Measurements from ENCODE around the gene ISM1.

Gene ISM1

GRCh38 chr20:13212750-13213149, 8.3 kb upstream of the ISM1 start:
- peaks cover 11% of the 10 kb centered on the region for H3K4me1 Mint-ChIP-seq (ENCODE audit: low read depth)
- no peak overlapping the region for H3K27ac Mint-ChIP-seq
- H3K9me3 Mint-ChIP-seq, result no peaks in the 10 kb centered on the region
- H3K27me3 Mint-ChIP-seq (ENCODE audit: low read depth), result peaks cover 40% of the 10 kb centered on the region
- no peak overlapping the region for H3K4me3 Mint-ChIP-seq
- H3K36me3 Mint-ChIP-seq (ENCODE audit: low read depth), result peaks cover 2% of the 10 kb centered on the region

GRCh38 chr20:13213335-13213734, 7.7 kb upstream of the ISM1 start:
- Mint-ChIP-seq H3K4me3 (no peak overlapping the region), H3K27ac (no peak overlapping the region)

GRCh38 chr20:13216533-13216932, 4.5 kb upstream of the ISM1 start:
- Mint-ChIP-seq H3K9me3 (no peaks in the 10 kb centered on the region), H3K4me3 (no peak overlapping the region), H3K27ac (no peak overlapping the region), H3K27me3 (ENCODE audit: low read depth) (peaks cover 70% of the 10 kb centered on the region), H3K36me3 (ENCODE audit: low read depth) (peaks cover 2% of the 10 kb centered on the region), H3K4me1 (ENCODE audit: low read depth) (peaks cover 20% of the 10 kb centered on the region)

More at GRCh38 chr20:13213335-13213734, 7.7 kb upstream of the ISM1 start:
- Mint-ChIP-seq H3K36me3 (ENCODE audit: low read depth) (peaks cover 2% of the 10 kb centered on the region), H3K4me1 (ENCODE audit: low read depth) (peaks cover 11% of the 10 kb centered on the region), H3K9me3 (no peaks in the 10 kb centered on the region), H3K27me3 (ENCODE audit: low read depth) (peaks cover 46% of the 10 kb centered on the region)

GRCh38 chr20:13219327-13220193, 1.5 kb upstream of the ISM1 start:
- Mint-ChIP-seq H3K27me3 (ENCODE audit: low read depth) (peaks cover 78% of the 10 kb centered on the region), H3K27ac (no peak overlapping the region), H3K36me3 (ENCODE audit: low read depth) (no peaks in the 10 kb centered on the region), H3K9me3 (no peaks in the 10 kb centered on the region), H3K4me1 (ENCODE audit: low read depth) (peaks cover 13% of the 10 kb centered on the region), H3K4me3 (peak overlapping the region; percentile 79)

GRCh38 chr20:13220194-13220903, 725 bp upstream of the ISM1 start:
- peaks cover 77% of the 10 kb centered on the region for H3K27me3 Mint-ChIP-seq (ENCODE audit: low read depth)
- no peak overlapping the region for H3K27ac Mint-ChIP-seq
- H3K36me3 Mint-ChIP-seq (ENCODE audit: low read depth), result no peaks in the 10 kb centered on the region
- peaks cover 13% of the 10 kb centered on the region for H3K4me1 Mint-ChIP-seq (ENCODE audit: low read depth)
- peak overlapping the region; percentile 79 for H3K4me3 Mint-ChIP-seq
- H3K9me3 Mint-ChIP-seq, result no peaks in the 10 kb centered on the region

GRCh38 chr20:13221313-13221672, 219 bp downstream of the ISM1 start:
- Mint-ChIP-seq H3K27ac (no peak overlapping the region), H3K27me3 (ENCODE audit: low read depth) (peaks cover 71% of the 10 kb centered on the region), H3K4me3 (no peak overlapping the region)

GRCh38 chr20:13221673-13222318, 722 bp downstream of the ISM1 start:
- Mint-ChIP-seq H3K36me3 (ENCODE audit: low read depth) (no peaks in the 10 kb centered on the region), H3K27me3 (ENCODE audit: low read depth) (peaks cover 67% of the 10 kb centered on the region), H3K9me3 (peaks cover 3% of the 10 kb centered on the region), H3K4me1 (ENCODE audit: low read depth) (peaks cover 13% of the 10 kb centered on the region), H3K27ac (peak overlapping the region; percentile 18), H3K4me3 (peak overlapping the region; percentile 64)

More at GRCh38 chr20:13221313-13221672, 219 bp downstream of the ISM1 start:
- H3K9me3 Mint-ChIP-seq, result no peaks in the 10 kb centered on the region
- H3K4me1 Mint-ChIP-seq (ENCODE audit: low read depth), result peaks cover 13% of the 10 kb centered on the region
- no peaks in the 10 kb centered on the region for H3K36me3 Mint-ChIP-seq (ENCODE audit: low read depth)

GRCh38 chr20:13222319-13222716, 1.2 kb downstream of the ISM1 start:
- Mint-ChIP-seq H3K27me3 (ENCODE audit: low read depth) (peaks cover 63% of the 10 kb centered on the region), H3K4me3 (peak overlapping the region; percentile 64), H3K4me1 (ENCODE audit: low read depth) (peaks cover 13% of the 10 kb centered on the region), H3K27ac (no peak overlapping the region), H3K9me3 (peaks cover 3% of the 10 kb centered on the region), H3K36me3 (ENCODE audit: low read depth) (no peaks in the 10 kb centered on the region)

- H3K27ac Mint-ChIP-seq, result no peak overlapping the region
- no peak overlapping the region for H3K4me3 Mint-ChIP-seq
- H3K27me3 Mint-ChIP-seq (ENCODE audit: low read depth), result peaks cover 54% of the 10 kb centered on the region
- peaks cover 8% of the 10 kb centered on the region for H3K9me3 Mint-ChIP-seq
- peaks cover 2% of the 10 kb centered on the region for H3K36me3 Mint-ChIP-seq (ENCODE audit: low read depth)
- H3K4me1 Mint-ChIP-seq (ENCODE audit: low read depth), result peaks cover 17% of the 10 kb centered on the region
Observed at GRCh38 chr20:13223736-13224520, 2.9 kb downstream of the ISM1 start.

GRCh38 chr20:13226367-13226766, 5.3 kb downstream of the ISM1 start:
- Mint-ChIP-seq H3K4me1 (ENCODE audit: low read depth) (peaks cover 29% of the 10 kb centered on the region), H3K27me3 (ENCODE audit: low read depth) (peaks cover 39% of the 10 kb centered on the region), H3K36me3 (ENCODE audit: low read depth) (peaks cover 2% of the 10 kb centered on the region), H3K9me3 (peaks cover 10% of the 10 kb centered on the region), H3K27ac (no peak overlapping the region), H3K4me3 (no peak overlapping the region)

- peaks cover 2% of the 10 kb centered on the region for H3K36me3 Mint-ChIP-seq (ENCODE audit: low read depth)
- peaks cover 10% of the 10 kb centered on the region for H3K9me3 Mint-ChIP-seq
- H3K27me3 Mint-ChIP-seq (ENCODE audit: low read depth), result peaks cover 25% of the 10 kb centered on the region
- H3K4me3 Mint-ChIP-seq, result peak overlapping the region; percentile 46
- H3K4me1 Mint-ChIP-seq (ENCODE audit: low read depth), result peaks cover 29% of the 10 kb centered on the region
- H3K27ac Mint-ChIP-seq, result peak overlapping the region; percentile 77
Observed at GRCh38 chr20:13228771-13229170, 7.7 kb downstream of the ISM1 start.

GRCh38 chr20:13229538-13229937, 8.5 kb downstream of the ISM1 start:
- H3K9me3 Mint-ChIP-seq, result peaks cover 10% of the 10 kb centered on the region
- no peak overlapping the region for H3K4me3 Mint-ChIP-seq
- H3K36me3 Mint-ChIP-seq (ENCODE audit: low read depth), result peaks cover 2% of the 10 kb centered on the region
- peaks cover 29% of the 10 kb centered on the region for H3K4me1 Mint-ChIP-seq (ENCODE audit: low read depth)
- peak overlapping the region; percentile 77 for H3K27ac Mint-ChIP-seq
- H3K27me3 Mint-ChIP-seq (ENCODE audit: low read depth), result peaks cover 19% of the 10 kb centered on the region

- Mint-ChIP-seq H3K27ac (peak overlapping the region; percentile 81), H3K36me3 (ENCODE audit: low read depth) (peaks cover 2% of the 10 kb centered on the region), H3K27me3 (ENCODE audit: low read depth) (peaks cover 13% of the 10 kb centered on the region), H3K9me3 (peaks cover 10% of the 10 kb centered on the region), H3K4me1 (ENCODE audit: low read depth) (peaks cover 29% of the 10 kb centered on the region), H3K4me3 (peak overlapping the region; percentile 33)
Observed at GRCh38 chr20:13231031-13231752, 10.1 kb downstream of the ISM1 start.

Measured in T-helper 1 cell treated with Interleukin-12 subunit alpha and Interleukin-12 subunit beta and Interleukin-4 antibody, amounts not matched to agents 30 μg/mL and 1 μg/mL, for 36 hours (primary cell).